ENCODE measurements around the gene LAT. TPM values are rescaled to one million over a fixed set of nuclear protein-coding genes. Genes with fewer than 3 reads are reported as not detected.

The LAT gene
- total and polyA plus RNA-seq, 2 of the 13 experiments (the other 11 are each of a cell fraction or from before 2014, with no cell fraction given), result 2.0 to 3.0 TPM

GRCh38 chr16:29025735-29026134, 40.9 kb downstream of the LAT start:
- 3% methylated on average over 4 of the region's 4 CpGs for WGBS (ENCODE audit: low lambda C conversion rate)
- intact Hi-C loops (cut with micrococcal nuclease; ENCODE audit: unreplicated experiment), result no loop called here

GRCh38 chr16:29028457-29029167, 43.8 kb downstream of the LAT start:
- Histone ChIP-seq H3K27ac (ENCODE audit: extremely low read length, insufficient read depth, low read length) (no peak overlapping the region), H3K27me3 (ENCODE audit: control insufficient read depth in 1 of 2, insufficient read depth in 2 of 2, low read length in 2 of 2) (peaks cover 7 to 34% of the 10 kb centered on the region in 2 experiments), H3K4me3 (replicated peaks in 1 of 3; ENCODE audit: insufficient read depth in 1 of 3, low read depth in 2 of 3, low read length in 3 of 3) (no peak overlapping the region), H4K20me1 (ENCODE audit: insufficient read depth, low read length) (no peaks in the 10 kb centered on the region), H3K4me2 (ENCODE audit: low read depth, low read length) (no peak overlapping the region), H3K9me3 (ENCODE audit: low read length) (no peaks in the 10 kb centered on the region), H3K9ac (ENCODE audit: insufficient read depth, low read depth, low read length) (no peak overlapping the region), H3K4me1 (ENCODE audit: insufficient read depth, low read length) (no peaks in the 10 kb centered on the region), H3K36me3 (replicated peaks in 1 of 2; ENCODE audit: control insufficient read depth in 1 of 2, insufficient read depth in 2 of 2, low read length in 2 of 2) (no peaks in the 10 kb centered on the region), H2AFZ (ENCODE audit: low read length) (no peak overlapping the region), H3K79me2 (ENCODE audit: insufficient read depth, low read length) (no peaks in the 10 kb centered on the region)
- intact Hi-C loops (cut with micrococcal nuclease; ENCODE audit: unreplicated experiment), result no loop called here
- ChIA-PET CTCF (ENCODE audit: low intra/inter-chr PET ratio, low total read pairs) (no interaction called here), POLR2A (no interaction called here)
- no TSS peak for BruUV-seq (replicated peaks)
- FAIRE-seq, result no peak
- 7% methylated on average over 6 of the region's 7 CpGs for WGBS (ENCODE audit: low lambda C conversion rate)
- no peak for ATAC-seq
- no peak for DNase-seq (ENCODE audit: low spot score)
- TF ChIP-seq ZNF768 (CRISPR knock-in tag; IDR thresholded peaks at IDR 0.05) (peak; percentile 93), ZFP36 (IDR thresholded peaks at IDR 0.05; ENCODE audit: borderline replicate concordance, low read depth, low read length, partially characterized antibody) (peak; percentile 33), ZNF263 (CRISPR knock-in tag; IDR thresholded peaks at IDR 0.05) (no peak)
- in situ Hi-C loops (cut with HindIII; ENCODE audit: extremely low pct_ligation_motif_present, low pct_unique_long_range_greater_than_20kb), result no loop called here

More at GRCh38 chr16:29025735-29026134, 40.9 kb downstream of the LAT start:
- no peak for FAIRE-seq
- Histone ChIP-seq H3K79me2 (ENCODE audit: insufficient read depth, low read length) (no peaks in the 10 kb centered on the region), H3K4me2 (ENCODE audit: low read depth, low read length) (no peak overlapping the region), H2AFZ (ENCODE audit: low read length) (no peak overlapping the region), H3K36me3 (replicated peaks in 1 of 2; ENCODE audit: control insufficient read depth in 1 of 2, insufficient read depth in 2 of 2, low read length in 2 of 2) (no peaks in the 10 kb centered on the region), H3K9ac (ENCODE audit: insufficient read depth, low read depth, low read length) (no peak overlapping the region), H3K9me3 (ENCODE audit: low read length) (no peaks in the 10 kb centered on the region), H3K27ac (ENCODE audit: extremely low read length, insufficient read depth, low read length) (no peak overlapping the region), H3K27me3 (ENCODE audit: control insufficient read depth in 1 of 2, insufficient read depth in 2 of 2, low read length in 2 of 2) (peaks cover 7 to 32% of the 10 kb centered on the region in 2 experiments), H3K4me3 (replicated peaks in 1 of 3; ENCODE audit: insufficient read depth in 1 of 3, low read depth in 2 of 3, low read length in 3 of 3) (no peak overlapping the region), H4K20me1 (ENCODE audit: insufficient read depth, low read length) (no peaks in the 10 kb centered on the region), H3K4me1 (ENCODE audit: insufficient read depth, low read length) (no peaks in the 10 kb centered on the region)
- ChIA-PET POLR2A (no interaction called here), CTCF (ENCODE audit: low intra/inter-chr PET ratio, low total read pairs) (no interaction called here)
- no peak for ATAC-seq
- in situ Hi-C loops (cut with HindIII; ENCODE audit: extremely low pct_ligation_motif_present, low pct_unique_long_range_greater_than_20kb), result no loop called here
- no peak for TF ChIP-seq ZNF678 (CRISPR knock-in tag; IDR thresholded peaks at IDR 0.05)
- peak; percentile 42; the same call in 1 of the 2 replicates for TF ChIP-seq ZNF121 (CRISPR knock-in tag; IDR thresholded peaks at IDR 0.05)
- DNase-seq (ENCODE audit: low spot score), result no peak
- no TSS peak for BruUV-seq (replicated peaks)

All from HepG2 (cell line).